Aorta (tissue), 5 donors: ENCODE results near the gene ITGA11. TPM values are rescaled to one million over a fixed set of nuclear protein-coding genes. Genes with fewer than 3 reads are reported as not detected.
"Not testable (repeated sequence)": the region's sequence is repeated elsewhere in the genome, so short reads cannot be mapped to it uniquely, and the experiment has no call there.

ENCODE experiments used
- ATAC-seq: fragments of 200-7000 bp; cut with Tn5 transposase; one replicate; pipeline ENCODE4 v1.9.1; 2022; ENCODE audit warnings: moderate library complexity; ENCODE audit not compliant: low FRiP score
- DNase-seq, 2 donors: peaks; one replicate each; pipeline ENCODE4 v3.0.0-alpha.2; 2020
- H3K27ac ChIP-seq, 2 donors: one replicate each; pipeline ENCODE4 v1.5.1; 2013; ENCODE audit warnings: low read length in 2 of 2, mild to moderate bottlenecking in 2 of 2, moderate library complexity in 2 of 2, control low read depth in 1 of 2, inconsistent platforms in 1 of 2, low read depth in 1 of 2
- H3K27me3 ChIP-seq, 2 donors: one replicate each; pipeline ENCODE4 v1.6.1; 2013; ENCODE audit warnings: control low read depth in 1 of 2, low read length in 1 of 2, mild to moderate bottlenecking in 1 of 2, moderate library complexity in 1 of 2; ENCODE audit not compliant: insufficient read depth in 2 of 2, control insufficient read depth in 1 of 2
- H3K36me3 ChIP-seq, 2 donors: one replicate each; pipeline ENCODE4 v1.6.1; 2013; ENCODE audit warnings: control low read depth in 1 of 2, low read length in 1 of 2, mild to moderate bottlenecking in 1 of 2; ENCODE audit not compliant: insufficient read depth in 2 of 2, control insufficient read depth in 1 of 2
- H3K4me1 ChIP-seq, 2 donors: one replicate each; pipeline ENCODE4 v1.6.1; 2013; ENCODE audit warnings: low read length in 2 of 2, control low read depth in 1 of 2, mild to moderate bottlenecking in 1 of 2, moderate library complexity in 1 of 2; ENCODE audit not compliant: insufficient read depth in 2 of 2, control insufficient read depth in 1 of 2
- H3K4me3 ChIP-seq, 2 donors: one replicate each; pipeline ENCODE4 v1.5.1; 2013; ENCODE audit warnings: low read length in 2 of 2, control low read depth in 1 of 2, mild to moderate bottlenecking in 1 of 2
- H3K9me3 ChIP-seq: one replicate; pipeline ENCODE4 v1.6.1; 2013; ENCODE audit warnings: mild to moderate bottlenecking, low read length; ENCODE audit not compliant: control insufficient read depth
- WGBS, 2 donors: extraction: QIAGEN DNeasy Blood & Tissue Kit; methylation state at CpG; one replicate each; pipeline ENCODE4 v1.1.7; 2013; 5-methylcytosine and 5-hydroxymethylcytosine counted together
- intact Hi-C, 2 donors: fragments of 100-400 bp; cut with DNase I; formaldehyde crosslinking; loops; one replicate each; pipeline versions ENCODE4 v1.14.2 to v1.15.0; 2022
- polyA plus RNA-seq, 2 donors: library from polyadenylated mRNA; stranded (reverse); fragments of 200-250 nt; gene quantifications; one replicate each; pipeline ENCODE4 v1.2.3, GENCODE V29; 2013
- total RNA-seq, 2 donors: library from RNA; stranded (reverse); fragmentation: NEBNext Ultra II Directional; extraction: Animal tissue kit (Norgen Biotek cat#: 25700); gene quantifications; one replicate each; pipeline ENCODE4 v1.2.1, GENCODE V29; 2021
- donor health status: healthy with polysubstance abuse.
- donor health status: Bipolar disorder and iron deficiency.
- donor health status: DM: no; HTN: no; CAD: no.
- donor health status: DM: no; HTN: no; CAD: no.
- donor health status: DM: yes; HTN: yes; CAD: no.

ITGA11 gene
- total and polyA plus RNA-seq, 4 donors: 21.4 to 154 (median 107) TPM

GRCh38 chr15:68425428-68426060, 6.4 kb downstream of the ITGA11 start:
- H3K9me3 ChIP-seq: no peaks in the 10 kb centered on the region
- H3K27ac ChIP-seq: peak overlapping the region in 1 of 2 donors; percentile 49
- WGBS, 2 donors: 82 to 94% methylated on average over 9 of the region's 9 CpGs
- intact Hi-C loops: no loop called here
- no peak for DNase-seq
- H3K4me3 ChIP-seq: no peak overlapping the region
- H3K36me3 ChIP-seq: peaks cover 0 to 2% of the 10 kb centered on the region in 2 donors
- no peak for ATAC-seq
- no peaks in the 10 kb centered on the region for H3K27me3 ChIP-seq
- H3K4me1 ChIP-seq: peaks cover 6 to 8% of the 10 kb centered on the region in 2 donors

- Histone ChIP-seq H3K27me3 (no peaks in the 10 kb centered on the region), H3K4me1 (peaks cover 6 to 8% of the 10 kb centered on the region in 2 donors), H3K4me3 (no peak overlapping the region), H3K36me3 (peaks cover 0 to 2% of the 10 kb centered on the region in 2 donors), H3K9me3 (no peaks in the 10 kb centered on the region), H3K27ac (peak overlapping the region in 1 of 2 donors; percentile 23)
- ATAC-seq (no peak), DNase-seq (no peak)
- intact Hi-C loops: no loop called here
- WGBS, 2 donors: 80 to 82% methylated on average over 7 of the region's 7 CpGs
These were observed 7.1 kb downstream of the ITGA11 start for GRCh38 chr15:68424754-68425390.

GRCh38 chr15:68423359-68424296, 8.3 kb downstream of the ITGA11 start:
- DNase-seq (no peak), ATAC-seq (no peak)
- Histone ChIP-seq H3K4me1 (peaks cover 8 to 12% of the 10 kb centered on the region in 2 donors), H3K27ac (peak overlapping the region in 1 of 2 donors; percentile 20), H3K4me3 (no peak overlapping the region), H3K36me3 (peaks cover 0 to 2% of the 10 kb centered on the region in 2 donors), H3K27me3 (no peaks in the 10 kb centered on the region), H3K9me3 (no peaks in the 10 kb centered on the region)
- WGBS, 2 donors: 88 to 91% methylated on average over 10 of the region's 10 CpGs
- intact Hi-C loops: no loop called here

- H3K36me3 ChIP-seq, intact Hi-C loops, H3K4me3 ChIP-seq, H3K9me3 ChIP-seq, ATAC-seq, H3K27me3 ChIP-seq, DNase-seq, H3K4me1 ChIP-seq: not testable (repeated sequence)
- WGBS, 2 donors: 90 to 92% methylated on average over 4 of the region's 5 CpGs
- H3K27ac ChIP-seq: peak overlapping the region; percentile 9 to 76
These were observed 9.4 kb downstream of the ITGA11 start for GRCh38 chr15:68422403-68423145.

GRCh38 chr15:68421798-68422402, 10.1 kb downstream of the ITGA11 start:
- no peak for ATAC-seq

GRCh38 chr15:68421115-68421551, 10.8 kb downstream of the ITGA11 start:
- Histone ChIP-seq H3K36me3 (peaks cover 0 to 2% of the 10 kb centered on the region in 2 donors), H3K27me3 (no peaks in the 10 kb centered on the region), H3K27ac (no peak overlapping the region), H3K9me3 (no peaks in the 10 kb centered on the region), H3K4me3 (no peak overlapping the region), H3K4me1 (peaks cover 4 to 6% of the 10 kb centered on the region in 2 donors)
- DNase-seq (no peak), ATAC-seq (no peak)
- intact Hi-C loops: no loop called here
- WGBS, 2 donors: 76 to 80% methylated on average over 7 of the region's 7 CpGs

More at GRCh38 chr15:68421798-68422402, 10.1 kb downstream of the ITGA11 start:
- peak; percentile 67 to 80 for DNase-seq
- H3K9me3 ChIP-seq: no peaks in the 10 kb centered on the region
- H3K4me3 ChIP-seq: no peak overlapping the region
- H3K36me3 ChIP-seq: peaks cover 0 to 2% of the 10 kb centered on the region in 2 donors
- H3K4me1 ChIP-seq: peaks cover 4 to 6% of the 10 kb centered on the region in 2 donors
- 39 to 40% methylated on average over 14 of the region's 14 CpGs for WGBS, 2 donors
- H3K27me3 ChIP-seq: no peaks in the 10 kb centered on the region
- H3K27ac ChIP-seq: peak overlapping the region; percentile 9 to 76
- intact Hi-C loops: no loop called here

GRCh38 chr15:68420186-68420684, 11.7 kb downstream of the ITGA11 start:
- Histone ChIP-seq H3K27me3 (no peaks in the 10 kb centered on the region), H3K9me3 (no peaks in the 10 kb centered on the region), H3K4me3 (no peak overlapping the region), H3K4me1 (peaks cover 2 to 6% of the 10 kb centered on the region in 2 donors), H3K27ac (peak overlapping the region in 1 of 2 donors; percentile 32), H3K36me3 (no peaks in the 10 kb centered on the region)
- ATAC-seq (no peak), DNase-seq (no peak)
- 95% methylated on average over 4 of the region's 4 CpGs for WGBS, 2 donors
- intact Hi-C loops: no loop called here
